Liver (tissue), 9 donors: ENCODE results near the gene STARD9. TPM values are rescaled to one million over a fixed set of nuclear protein-coding genes. Genes with fewer than 3 reads are reported as not detected.
A peak's percentile ranks its signal among the peaks of the same experiment; 100 is the strongest.

Experiments
- DNase-seq: peaks from one replicate; pipeline ENCODE4 v3.0.0-alpha.2; 2017; ENCODE audit warnings: low spot score
- H3K27ac ChIP-seq, 2 donors: one replicate each; pipeline ENCODE4 v1.7.0; 2013; ENCODE audit warnings: inconsistent platforms in 2 of 2, low read length in 2 of 2, control low read depth in 1 of 2, low read depth in 1 of 2, mild to moderate bottlenecking in 1 of 2
- H3K27me3 ChIP-seq, 4 donors: one replicate each; pipeline versions ENCODE4 v1.6.1 to v1.7.0; 2013; ENCODE audit warnings: low read length in 3 of 4, inconsistent platforms in 1 of 4, mild to moderate bottlenecking in 1 of 4, moderate library complexity in 1 of 4; ENCODE audit not compliant: control insufficient read depth in 4 of 4, insufficient read depth in 4 of 4
- H3K36me3 ChIP-seq, 4 donors: one replicate each; pipeline versions ENCODE4 v1.6.1 to v1.7.0; 2013; ENCODE audit warnings: low read length in 3 of 4, mild to moderate bottlenecking in 3 of 4, low read depth in 1 of 4, moderate library complexity in 1 of 4; ENCODE audit not compliant: control insufficient read depth in 4 of 4, insufficient read depth in 3 of 4
- H3K4me1 ChIP-seq, 4 donors: one replicate each; pipeline versions ENCODE4 v1.6.1 to v1.7.0; 2013; ENCODE audit warnings: low read length in 3 of 4, mild to moderate bottlenecking in 3 of 4, moderate library complexity in 1 of 4; ENCODE audit not compliant: control insufficient read depth in 4 of 4, insufficient read depth in 4 of 4
- H3K4me3 ChIP-seq, 3 donors: one replicate each; pipeline versions ENCODE4 v1.6.1 to v1.7.0; 2013; ENCODE audit warnings: low read length in 3 of 3, control low read depth in 1 of 3, low read depth in 1 of 3, mild to moderate bottlenecking in 1 of 3
- H3K9ac ChIP-seq, 2 donors: one replicate each; pipeline ENCODE4 v1.7.0; 2013; ENCODE audit warnings: low read length in 2 of 2, mild to moderate bottlenecking in 2 of 2, moderate library complexity in 2 of 2, control low read depth in 1 of 2, low read depth in 1 of 2
- H3K9me3 ChIP-seq, 4 donors: one replicate each; pipeline versions ENCODE4 v1.6.1 to v1.7.0; 2013; ENCODE audit warnings: low read length in 3 of 4; ENCODE audit not compliant: control insufficient read depth in 4 of 4
- CTCF ChIP-seq: fragments of 150-350 bp; IDR thresholded peaks from 2 replicates; pipeline ENCODE4 v1.5.1; 2017; ENCODE audit warnings: improper control_type of control experiment, low read depth, low read length; ENCODE audit not compliant: missing input control
- FOXA2 ChIP-seq: IDR thresholded peaks from 2 replicates; pipeline ENCODE4 v1.6.1; 2016; ENCODE audit warnings: antibody characterized with exemption
- GABPA ChIP-seq, 2 donors: IDR thresholded peaks in 1 of 2; conservative IDR thresholded peaks in 1 of 2; 2 replicates each; pipeline ENCODE4 v1.6.1; 2016; ENCODE audit warnings: antibody characterized with exemption in 2 of 2, mild to moderate bottlenecking in 1 of 2, moderate library complexity in 1 of 2
- HNF4G ChIP-seq: IDR thresholded peaks from 2 replicates; pipeline ENCODE4 v1.6.1; 2016; ENCODE audit warnings: antibody characterized with exemption
- JUND ChIP-seq, 2 donors: IDR thresholded peaks; 2 replicates each; pipeline ENCODE4 v1.6.1; 2016; ENCODE audit warnings: antibody characterized with exemption in 2 of 2
- MAX ChIP-seq: IDR thresholded peaks from 2 replicates; pipeline ENCODE4 v1.6.1; 2016; ENCODE audit warnings: antibody characterized with exemption
- RAD21 ChIP-seq, 2 donors: IDR thresholded peaks; 2 replicates each; pipeline ENCODE4 v1.6.1; 2016; ENCODE audit warnings: antibody characterized with exemption in 2 of 2, mild to moderate bottlenecking in 2 of 2
- REST ChIP-seq: IDR thresholded peaks from 2 replicates; pipeline ENCODE4 v1.6.1; 2016; ENCODE audit warnings: antibody characterized with exemption, mild to moderate bottlenecking
- SP1 ChIP-seq: IDR thresholded peaks from 2 replicates; pipeline ENCODE4 v1.6.1; 2018; ENCODE audit warnings: antibody characterized with exemption, mild to moderate bottlenecking
- YY1 ChIP-seq: IDR thresholded peaks from 2 replicates; pipeline ENCODE4 v1.6.1; 2016; ENCODE audit warnings: antibody characterized with exemption, mild to moderate bottlenecking
- WGBS: extraction: QIAGEN DNeasy Blood & Tissue Kit; methylation state at CpG from one replicate; pipeline ENCODE4 v1.1.7; 2013; 5-methylcytosine and 5-hydroxymethylcytosine counted together
- polyA plus RNA-seq, 2 donors: library from polyadenylated mRNA; stranded (reverse) in 1 of 2; unstranded in 1 of 2; fragments of 200-250 nt in 1 of 2; fragments of >200 nt in 1 of 2; fragmentation: Nextera tagmentation in 1 of 2; extraction: Ambion mirVana in 1 of 2; gene quantifications; one replicate each; pipeline versions ENCODE4 v1.2.1 to v1.2.3, GENCODE V29; 2013 to 2015
- total RNA-seq, 2 donors: library from RNA; depleted of rRNA; stranded (reverse); fragments of >200 nt; gene quantifications; one replicate each; pipeline ENCODE4 v1.2.3, GENCODE V29; 2014
- donor health status: healthy.
- donor health status: healthy.
- donor health status: healthy.
- donor health status: healthy.
- donor health status: healthy.

The STARD9 gene
- total and polyA plus RNA-seq, 4 donors, result 0.26 to 3.9 (median 0.54) TPM

GRCh38 chr15:42547918-42548248, 27.5 kb upstream of the STARD9 start:
- peak overlapping the region; percentile 88 to 100 (median 95) for H3K4me3 ChIP-seq
- H3K9ac ChIP-seq, result peak overlapping the region; percentile 61 to 98
- H3K36me3 ChIP-seq, result peaks cover 0 to 20% (median 14%) of the 10 kb centered on the region in 4 donors
- 2% methylated on average over 9 of the region's 9 CpGs for WGBS
- H3K4me1 ChIP-seq, result peaks cover 2 to 13% (median 11%) of the 10 kb centered on the region in 4 donors
- H3K27ac ChIP-seq, result peak overlapping the region; percentile 85 to 94
- no peak for DNase-seq
- H3K27me3 ChIP-seq, result no peaks in the 10 kb centered on the region
- no peak for TF ChIP-seq MAX
- no peak for TF ChIP-seq REST
- H3K9me3 ChIP-seq, result no peaks in the 10 kb centered on the region

GRCh38 chr15:42548249-42549031, 27.0 kb upstream of the STARD9 start, which contains the start of the genes HAUS2 and LRRC57:
Gene HAUS2 (plus strand): TSS chr15:42548838. CDS start chr15:42548873, 35 bp downstream.
Gene LRRC57 (minus strand): TSS chr15:42548793. CDS start chr15:42548434, 359 bp downstream.
- peak; percentile 93 for DNase-seq
- Histone ChIP-seq H3K9me3 (no peaks in the 10 kb centered on the region), H3K9ac (peak within 1 kb of the TSS; percentile 61 to 98), H3K27me3 (no peaks in the 10 kb centered on the region), H3K4me3 (peak within 1 kb of the TSS; percentile 88 to 100 (median 95)), H3K36me3 (peaks cover 0 to 19% (median 12%) of the 10 kb centered on the region in 4 donors), H3K27ac (peak within 1 kb of the TSS; percentile 85 to 94), H3K4me1 (peaks cover 2 to 13% (median 11%) of the 10 kb centered on the region in 4 donors)
- TF ChIP-seq RAD21 (IDR thresholded peaks at IDR 0.05) (peak in 1 of 2 donors; percentile 6), FOXA2 (no peak), JUND (IDR thresholded peaks at IDR 0.05) (peak in 1 of 2 donors; percentile 30), YY1 (peak; percentile 96), GABPA (IDR thresholded peaks at IDR 0.05 in 1 of 2, conservative IDR thresholded peaks at IDR 0.05 in 1 of 2) (peak in 1 of 2 donors; percentile 28)
- under 1% methylated on average over 71 of the region's 71 CpGs for WGBS

GRCh38 chr15:42549032-42549491, 26.3 kb upstream of the STARD9 start:
- peak overlapping the region; percentile 61 to 98 for H3K9ac ChIP-seq
- no peak for DNase-seq
- H3K9me3 ChIP-seq, result no peaks in the 10 kb centered on the region
- H3K4me3 ChIP-seq, result peak overlapping the region; percentile 88 to 100 (median 95)
- WGBS, result under 1% methylated on average over 15 of the region's 15 CpGs
- H3K27me3 ChIP-seq, result no peaks in the 10 kb centered on the region
- TF ChIP-seq HNF4G (no peak), YY1 (peak; percentile 53), CTCF (peak; percentile 4), REST (no peak), SP1 (no peak)
- H3K36me3 ChIP-seq, result peaks cover 0 to 12% (median 7%) of the 10 kb centered on the region in 4 donors
- H3K4me1 ChIP-seq, result peaks cover 2 to 13% (median 11%) of the 10 kb centered on the region in 4 donors
- peak overlapping the region; percentile 85 to 94 for H3K27ac ChIP-seq
